Lower leg skin (tissue), 4 donors: ENCODE results near the gene ASXL1. TPM values are rescaled to one million over a fixed set of nuclear protein-coding genes. Genes with fewer than 3 reads are reported as not detected.

Experiments
- DNase-seq, 2 donors: peaks; one replicate each; pipeline ENCODE4 v3.0.0-alpha.2; 2019; ENCODE audit warnings: low spot score in 2 of 2
- H3K4me3 ChIP-seq: fragments of 200-600 bp; sonication (generic); 2 replicates; pipeline ENCODE4 v1.5.1; 2017; ENCODE audit warnings: mild to moderate bottlenecking, low read depth; ENCODE audit not compliant: poor library complexity, severe bottlenecking
- POLR2A ChIP-seq, 2 donors: fragments of 450-650 bp; IDR thresholded peaks; one replicate each; pipeline ENCODE4 v1.6.1; 2016 to 2017; ENCODE audit warnings: antibody characterized with exemption in 2 of 2, mild to moderate bottlenecking in 1 of 2, moderate library complexity in 1 of 2
- WGBS, 2 donors: methylation state at CpG; one replicate each; pipeline ENCODE4 v1.1.5; 2018; 5-methylcytosine and 5-hydroxymethylcytosine counted together
- intact Hi-C: fragments of 100-400 bp; cut with DNase I; formaldehyde crosslinking; loops from one replicate; pipeline ENCODE4 v1.15.0; 2023; ENCODE audit warnings: low total_unique reads
- total RNA-seq, 4 donors: library from RNA; depleted of rRNA; stranded (reverse); fragments of >200 nt; gene quantifications; one replicate each; pipeline ENCODE4 v1.1.0, GENCODE V29; 2016
- TF ChIP-seq, protein P1 (sequence below), 3 donors: fragments of 450-650 bp; IDR thresholded peaks; one replicate each; pipeline ENCODE4 v1.5.1; 2016; ENCODE audit warnings: antibody characterized with exemption in 3 of 3, mild to moderate bottlenecking in 3 of 3, moderate library complexity in 2 of 3

ASXL1 gene
- total RNA-seq, 4 donors from 2014 or later = 29.1 to 84.8 (median 32.6) TPM

DNA sequence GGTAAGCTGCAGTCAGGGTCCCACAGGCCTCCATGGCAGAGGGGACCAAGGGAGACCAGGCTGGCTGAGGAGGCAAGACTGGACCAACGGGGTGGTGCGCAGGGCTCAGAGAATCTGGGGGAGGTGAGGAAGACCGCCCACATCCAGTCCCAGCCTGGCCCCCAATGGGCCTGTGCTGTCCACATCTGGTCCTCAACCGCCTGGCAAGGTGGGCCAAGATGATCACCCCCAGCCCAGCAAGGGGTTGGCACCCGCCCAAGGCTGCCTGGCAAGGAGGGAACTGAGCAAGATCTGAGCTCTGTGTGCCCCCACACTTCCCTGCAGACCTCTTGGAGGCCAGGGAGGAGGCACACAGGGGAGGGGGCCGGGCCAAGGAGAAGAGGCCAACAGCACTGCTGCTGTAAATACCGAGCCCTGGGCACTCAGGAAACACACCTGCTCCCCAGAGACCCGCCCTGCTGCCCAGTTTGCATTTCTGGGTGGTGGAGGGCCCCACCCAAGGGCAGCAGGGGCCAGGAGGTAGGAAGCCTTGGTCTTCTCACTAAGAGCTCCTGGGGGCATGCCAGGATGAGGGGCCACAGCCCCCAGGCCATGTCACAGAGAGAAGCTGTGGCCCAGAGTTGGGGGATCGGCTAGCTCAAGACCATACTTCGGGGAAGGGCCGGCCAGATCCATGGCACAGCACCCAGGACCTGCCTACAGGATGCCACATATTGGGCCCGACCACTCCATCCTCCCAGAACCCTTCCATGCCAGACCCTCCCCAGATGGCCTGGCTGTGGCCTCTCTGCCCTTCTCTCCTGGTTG, 109.6 kb downstream of the ASXL1 start:
- 90 to 97% methylated on average over 8 to 10 of the region's 12 CpGs for WGBS, 2 donors
- no peak for TF ChIP-seq POLR2A (IDR thresholded peaks at IDR 0.05)
- TF ChIP-seq, protein P1, sequence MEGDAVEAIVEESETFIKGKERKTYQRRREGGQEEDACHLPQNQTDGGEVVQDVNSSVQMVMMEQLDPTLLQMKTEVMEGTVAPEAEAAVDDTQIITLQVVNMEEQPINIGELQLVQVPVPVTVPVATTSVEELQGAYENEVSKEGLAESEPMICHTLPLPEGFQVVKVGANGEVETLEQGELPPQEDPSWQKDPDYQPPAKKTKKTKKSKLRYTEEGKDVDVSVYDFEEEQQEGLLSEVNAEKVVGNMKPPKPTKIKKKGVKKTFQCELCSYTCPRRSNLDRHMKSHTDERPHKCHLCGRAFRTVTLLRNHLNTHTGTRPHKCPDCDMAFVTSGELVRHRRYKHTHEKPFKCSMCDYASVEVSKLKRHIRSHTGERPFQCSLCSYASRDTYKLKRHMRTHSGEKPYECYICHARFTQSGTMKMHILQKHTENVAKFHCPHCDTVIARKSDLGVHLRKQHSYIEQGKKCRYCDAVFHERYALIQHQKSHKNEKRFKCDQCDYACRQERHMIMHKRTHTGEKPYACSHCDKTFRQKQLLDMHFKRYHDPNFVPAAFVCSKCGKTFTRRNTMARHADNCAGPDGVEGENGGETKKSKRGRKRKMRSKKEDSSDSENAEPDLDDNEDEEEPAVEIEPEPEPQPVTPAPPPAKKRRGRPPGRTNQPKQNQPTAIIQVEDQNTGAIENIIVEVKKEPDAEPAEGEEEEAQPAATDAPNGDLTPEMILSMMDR (IDR thresholded peaks at IDR 0.05) = no peak
- intact Hi-C loops = no loop called here
- H3K4me3 ChIP-seq = no peak overlapping the region
- DNase-seq = no peak

DNA sequence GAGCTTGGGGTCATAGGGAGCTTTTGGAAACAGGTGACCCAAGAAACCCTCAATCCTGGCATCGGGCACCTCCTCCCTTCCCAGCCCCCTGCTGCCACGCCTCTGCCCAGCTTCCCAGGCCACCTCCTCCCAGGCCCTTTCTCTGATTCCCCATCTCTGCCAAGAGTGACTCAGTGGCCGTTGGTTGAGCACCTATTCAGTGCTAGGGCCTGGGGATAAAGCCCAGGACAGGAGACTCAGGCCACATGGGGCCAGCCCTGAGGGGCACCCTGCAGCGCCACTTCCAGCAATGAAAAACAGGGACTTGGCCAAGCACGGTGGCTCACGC, 110.1 kb downstream of the ASXL1 start:
- intact Hi-C loops = no loop called here
- DNase-seq = no peak
- H3K4me3 ChIP-seq = no peak overlapping the region
- WGBS, 2 donors = 89 to 93% methylated on average over 6 of the region's 6 CpGs
- TF ChIP-seq, protein P1 (IDR thresholded peaks at IDR 0.05) = no peak
- TF ChIP-seq POLR2A (IDR thresholded peaks at IDR 0.05) = no peak

DNA sequence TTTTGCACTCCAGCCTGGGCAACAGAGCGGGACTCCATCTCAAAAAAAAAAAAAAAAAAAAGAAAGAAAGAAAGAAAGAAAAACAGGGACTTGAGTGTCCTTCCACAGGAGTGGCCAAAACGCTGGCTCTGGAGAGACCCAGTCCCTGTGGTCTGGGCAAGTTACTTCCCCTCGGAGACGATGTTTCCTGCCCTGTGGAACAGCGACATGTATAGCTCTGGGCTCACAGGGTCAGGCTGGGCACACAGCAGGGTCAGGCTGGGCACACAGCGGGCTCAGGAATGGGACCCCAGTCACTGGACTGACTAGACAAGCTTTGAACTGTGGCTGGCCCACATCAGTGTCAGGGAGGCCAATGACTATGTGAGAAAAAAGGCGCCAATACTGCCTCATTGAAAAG, 110.7 kb downstream of the ASXL1 start:
- WGBS, 2 donors = 84 to 93% methylated on average over 7 of the region's 7 CpGs
- no peak for TF ChIP-seq POLR2A (IDR thresholded peaks at IDR 0.05)
- TF ChIP-seq, protein P1 (IDR thresholded peaks at IDR 0.05) = no peak
- H3K4me3 ChIP-seq = no peak overlapping the region
- DNase-seq = no peak
- intact Hi-C loops = no loop called here

DNA sequence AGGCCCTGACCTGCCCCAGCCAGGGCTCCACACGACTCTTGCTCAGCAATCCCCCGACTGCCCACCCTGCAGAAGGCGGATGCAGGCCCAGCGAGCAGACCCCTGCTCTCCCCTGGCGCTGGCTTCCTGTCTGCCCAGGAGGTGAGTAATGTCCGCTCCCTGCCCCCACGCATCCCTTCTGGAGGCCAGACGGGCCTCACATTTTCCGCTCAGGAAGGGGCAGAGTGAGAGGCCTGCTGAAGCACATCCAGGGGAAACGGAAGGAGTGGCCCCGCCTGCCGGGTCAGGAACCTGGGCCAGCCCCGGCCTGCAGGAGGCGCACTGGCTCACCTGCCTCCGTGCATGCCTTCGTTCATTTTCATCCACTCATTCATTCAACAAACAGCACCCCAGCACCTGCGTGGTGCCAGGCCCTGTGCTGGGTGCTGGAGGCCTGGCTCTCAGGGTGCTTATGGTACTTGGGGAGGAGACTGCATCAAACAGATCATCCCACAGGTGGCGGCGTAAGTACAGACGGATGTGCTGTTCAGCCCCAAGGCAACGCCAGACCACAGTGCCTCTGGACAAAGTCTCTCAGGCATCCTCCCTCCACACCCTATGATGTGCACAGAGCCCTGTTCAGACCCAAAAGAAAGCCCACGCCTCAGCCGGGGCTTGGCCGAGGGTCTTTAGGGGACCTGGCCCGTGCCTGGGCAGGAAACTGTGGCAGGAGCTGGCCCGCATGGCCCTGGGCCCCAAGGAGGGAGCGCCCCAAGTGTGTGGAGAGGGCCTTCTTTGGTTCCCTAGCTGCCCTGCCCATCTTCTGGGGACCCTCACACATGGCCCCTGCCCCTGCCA, 112.1 kb downstream of the ASXL1 start:
- intact Hi-C loops = no loop called here
- TF ChIP-seq POLR2A (IDR thresholded peaks at IDR 0.05) = no peak
- TF ChIP-seq, protein P1 (IDR thresholded peaks at IDR 0.05) = no peak
- WGBS, 2 donors = 61 to 83% methylated on average over 21 to 24 of the region's 27 CpGs
- no peak overlapping the region for H3K4me3 ChIP-seq
- DNase-seq = no peak

DNA sequence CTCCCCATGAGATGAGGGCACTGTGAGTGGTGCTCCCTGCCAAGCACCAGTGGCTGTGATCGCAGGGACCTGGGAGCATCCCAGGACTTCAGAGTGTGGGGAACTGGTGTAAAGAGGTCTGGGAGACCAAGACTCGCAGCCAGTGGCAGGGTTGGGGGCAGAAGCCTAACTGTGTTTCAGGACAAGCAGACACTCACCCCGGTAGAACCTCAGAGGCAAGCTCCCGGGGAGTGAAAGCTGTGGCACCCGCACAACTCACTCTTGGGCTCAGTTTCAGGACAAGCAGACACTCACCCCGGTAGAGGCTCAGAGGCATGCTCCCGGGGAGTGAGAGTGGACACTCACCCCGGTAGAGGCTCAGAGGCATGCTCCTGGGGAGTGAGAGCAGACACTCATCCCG, 112.8 kb downstream of the ASXL1 start:
- 75 to 80% methylated on average over 9 of the region's 9 CpGs for WGBS, 2 donors
- H3K4me3 ChIP-seq = no peak overlapping the region
- intact Hi-C loops = no loop called here

More for the DNA sequence above, 112.8 kb downstream of the ASXL1 start:
- TF ChIP-seq, protein P1 (IDR thresholded peaks at IDR 0.05) = no peak
- no peak for TF ChIP-seq POLR2A (IDR thresholded peaks at IDR 0.05)
- no peak for DNase-seq
